ENCODE data around the gene TBC1D1. TPM values are rescaled to one million over a fixed set of nuclear protein-coding genes. Genes with fewer than 3 reads are reported as not detected.

The TBC1D1 gene
- polyA plus RNA-seq, 1 donor (not counting 4 experiments of a cell fraction or from before 2014, with no cell fraction given) = 32.5 TPM

DNA sequence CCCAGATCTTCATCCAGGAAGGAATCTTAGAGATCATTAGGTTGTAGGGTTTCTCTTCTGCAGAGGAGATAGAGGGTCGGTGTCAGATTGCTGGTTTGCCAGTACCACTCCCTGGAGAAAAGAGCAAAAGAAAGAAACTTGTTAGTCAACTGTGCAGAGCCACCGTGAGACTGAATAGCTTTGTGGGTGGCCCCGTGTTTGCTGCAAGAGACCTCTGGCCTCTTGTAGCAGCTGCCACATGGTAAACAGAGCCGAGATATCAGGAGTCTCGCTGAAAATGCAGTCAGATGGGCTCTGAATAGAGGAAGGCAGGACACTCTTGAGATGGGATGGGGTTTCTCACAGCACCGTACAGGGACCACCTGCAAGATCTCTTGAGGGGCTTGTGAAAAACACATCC is 219.0 kb downstream of the TBC1D1 start:
- Histone ChIP-seq H3K9me3 (ENCODE audit: control insufficient read depth, low read depth, low read length) (no peaks in the 10 kb centered on the region), H4K20me1 (ENCODE audit: control insufficient read depth, extremely low read depth, insufficient read depth, low read length) (no peaks in the 10 kb centered on the region), H3K9me1 (ENCODE audit: control insufficient read depth, extremely low read depth, insufficient read depth, low read length) (no peaks in the 10 kb centered on the region), H3K36me3 (ENCODE audit: control insufficient read depth in 2 of 2, extremely low read depth in 1 of 2, insufficient read depth in 2 of 2, low read length in 2 of 2) (peaks cover 0 to 6% of the 10 kb centered on the region in 2 experiments), H3K79me2 (ENCODE audit: control insufficient read depth, insufficient read depth, low read length) (no peaks in the 10 kb centered on the region), H3K27ac (ENCODE audit: control insufficient read depth, insufficient read depth, low read length) (no peak overlapping the region), H3K9ac (ENCODE audit: control insufficient read depth, extremely low read depth, insufficient read depth, low read length) (no peak overlapping the region), H2AFZ (ENCODE audit: control insufficient read depth, low read length) (no peak overlapping the region), H3K4me1 (ENCODE audit: control insufficient read depth, extremely low read depth, insufficient read depth, low read length) (no peaks in the 10 kb centered on the region), H3K4me3 (ENCODE audit: control insufficient read depth in 2 of 3, extremely low read depth in 1 of 3, insufficient read depth in 2 of 3, low read depth in 1 of 3, low read length in 3 of 3) (no peak overlapping the region), H3K27me3 (ENCODE audit: control insufficient read depth, extremely low read depth, insufficient read depth, low read length) (no peaks in the 10 kb centered on the region), H3K4me2 (ENCODE audit: control insufficient read depth, extremely low read depth, insufficient read depth, low read depth, low read length) (no peak overlapping the region)
- FAIRE-seq = no peak
- no peak for TF ChIP-seq EZH2 (IDR thresholded peaks at IDR 0.05; ENCODE audit: low read length)
- TF ChIP-seq, protein P1, sequence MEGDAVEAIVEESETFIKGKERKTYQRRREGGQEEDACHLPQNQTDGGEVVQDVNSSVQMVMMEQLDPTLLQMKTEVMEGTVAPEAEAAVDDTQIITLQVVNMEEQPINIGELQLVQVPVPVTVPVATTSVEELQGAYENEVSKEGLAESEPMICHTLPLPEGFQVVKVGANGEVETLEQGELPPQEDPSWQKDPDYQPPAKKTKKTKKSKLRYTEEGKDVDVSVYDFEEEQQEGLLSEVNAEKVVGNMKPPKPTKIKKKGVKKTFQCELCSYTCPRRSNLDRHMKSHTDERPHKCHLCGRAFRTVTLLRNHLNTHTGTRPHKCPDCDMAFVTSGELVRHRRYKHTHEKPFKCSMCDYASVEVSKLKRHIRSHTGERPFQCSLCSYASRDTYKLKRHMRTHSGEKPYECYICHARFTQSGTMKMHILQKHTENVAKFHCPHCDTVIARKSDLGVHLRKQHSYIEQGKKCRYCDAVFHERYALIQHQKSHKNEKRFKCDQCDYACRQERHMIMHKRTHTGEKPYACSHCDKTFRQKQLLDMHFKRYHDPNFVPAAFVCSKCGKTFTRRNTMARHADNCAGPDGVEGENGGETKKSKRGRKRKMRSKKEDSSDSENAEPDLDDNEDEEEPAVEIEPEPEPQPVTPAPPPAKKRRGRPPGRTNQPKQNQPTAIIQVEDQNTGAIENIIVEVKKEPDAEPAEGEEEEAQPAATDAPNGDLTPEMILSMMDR (optimal IDR thresholded peaks at IDR 0.05 in 1 of 3, IDR thresholded peaks at IDR 0.05 in 1 of 3, conservative IDR thresholded peaks at IDR 0.05 in 1 of 3; ENCODE audit: extremely low read depth in 1 of 3, insufficient read depth in 2 of 3, low read length in 3 of 3) = no peak
- no peak for DNase-seq (ENCODE audit: low read depth, low spot score)
- dilution Hi-C loops (cut with MboI; ENCODE audit: extremely low pct_ligation_motif_present, low sequenced_read_pairs) = no loop called here

DNA sequence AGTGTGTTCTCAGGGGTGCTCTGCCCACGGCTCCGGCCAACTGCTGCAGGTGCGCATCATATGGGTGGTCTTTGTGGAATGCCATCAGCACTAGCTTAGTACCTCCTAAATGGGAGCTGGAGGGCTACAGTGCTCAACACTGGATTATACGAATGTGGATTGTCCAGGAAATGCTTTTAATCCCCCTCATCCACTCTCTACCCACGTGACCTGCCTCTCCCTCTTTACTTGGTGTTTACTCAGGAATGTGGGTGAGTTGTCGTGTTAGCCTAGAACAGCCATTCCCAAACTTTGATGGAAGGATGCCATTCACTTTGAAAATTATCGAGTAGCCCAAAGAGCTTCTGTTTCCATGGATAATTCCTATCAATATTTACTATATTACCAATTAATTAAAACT is 220.1 kb downstream of the TBC1D1 start:
- H4K20me1 ChIP-seq (ENCODE audit: control insufficient read depth, extremely low read depth, insufficient read depth, low read length) = no peaks in the 10 kb centered on the region
- no peak overlapping the region for H3K9ac ChIP-seq (ENCODE audit: control insufficient read depth, extremely low read depth, insufficient read depth, low read length)
- no peak overlapping the region for H2AFZ ChIP-seq (ENCODE audit: control insufficient read depth, low read length)
- H3K9me1 ChIP-seq (ENCODE audit: control insufficient read depth, extremely low read depth, insufficient read depth, low read length) = no peaks in the 10 kb centered on the region
- dilution Hi-C loops (cut with MboI; ENCODE audit: extremely low pct_ligation_motif_present, low sequenced_read_pairs) = no loop called here
- DNase-seq (ENCODE audit: low read depth, low spot score) = no peak
- no peak overlapping the region for H3K4me2 ChIP-seq (ENCODE audit: control insufficient read depth, extremely low read depth, insufficient read depth, low read depth, low read length)
- TF ChIP-seq, protein P1 (optimal IDR thresholded peaks at IDR 0.05 in 1 of 3, IDR thresholded peaks at IDR 0.05 in 1 of 3, conservative IDR thresholded peaks at IDR 0.05 in 1 of 3; ENCODE audit: extremely low read depth in 1 of 3, insufficient read depth in 2 of 3, low read length in 3 of 3) = no peak
- no peak for TF ChIP-seq EZH2 (IDR thresholded peaks at IDR 0.05; ENCODE audit: low read length)
- FAIRE-seq = no peak
- H3K36me3 ChIP-seq (ENCODE audit: control insufficient read depth in 2 of 2, extremely low read depth in 1 of 2, insufficient read depth in 2 of 2, low read length in 2 of 2) = peaks cover 0 to 3% of the 10 kb centered on the region in 2 experiments
- H3K9me3 ChIP-seq (ENCODE audit: control insufficient read depth, low read depth, low read length) = no peaks in the 10 kb centered on the region
- no peaks in the 10 kb centered on the region for H3K79me2 ChIP-seq (ENCODE audit: control insufficient read depth, insufficient read depth, low read length)
- H3K27me3 ChIP-seq (ENCODE audit: control insufficient read depth, extremely low read depth, insufficient read depth, low read length) = no peaks in the 10 kb centered on the region
- H3K27ac ChIP-seq (ENCODE audit: control insufficient read depth, insufficient read depth, low read length) = no peak overlapping the region
- no peaks in the 10 kb centered on the region for H3K4me1 ChIP-seq (ENCODE audit: control insufficient read depth, extremely low read depth, insufficient read depth, low read length)
- H3K4me3 ChIP-seq (ENCODE audit: control insufficient read depth in 2 of 3, extremely low read depth in 1 of 3, insufficient read depth in 2 of 3, low read depth in 1 of 3, low read length in 3 of 3) = no peak overlapping the region

Measured in keratinocyte (primary cell).